Measurements from ENCODE around the gene SPSB2. TPM values are rescaled to one million over a fixed set of nuclear protein-coding genes. Genes with fewer than 3 reads are reported as not detected.

SPSB2 gene
- polyA plus RNA-seq, 2 donors = 5.7 to 7.0 TPM

DNA sequence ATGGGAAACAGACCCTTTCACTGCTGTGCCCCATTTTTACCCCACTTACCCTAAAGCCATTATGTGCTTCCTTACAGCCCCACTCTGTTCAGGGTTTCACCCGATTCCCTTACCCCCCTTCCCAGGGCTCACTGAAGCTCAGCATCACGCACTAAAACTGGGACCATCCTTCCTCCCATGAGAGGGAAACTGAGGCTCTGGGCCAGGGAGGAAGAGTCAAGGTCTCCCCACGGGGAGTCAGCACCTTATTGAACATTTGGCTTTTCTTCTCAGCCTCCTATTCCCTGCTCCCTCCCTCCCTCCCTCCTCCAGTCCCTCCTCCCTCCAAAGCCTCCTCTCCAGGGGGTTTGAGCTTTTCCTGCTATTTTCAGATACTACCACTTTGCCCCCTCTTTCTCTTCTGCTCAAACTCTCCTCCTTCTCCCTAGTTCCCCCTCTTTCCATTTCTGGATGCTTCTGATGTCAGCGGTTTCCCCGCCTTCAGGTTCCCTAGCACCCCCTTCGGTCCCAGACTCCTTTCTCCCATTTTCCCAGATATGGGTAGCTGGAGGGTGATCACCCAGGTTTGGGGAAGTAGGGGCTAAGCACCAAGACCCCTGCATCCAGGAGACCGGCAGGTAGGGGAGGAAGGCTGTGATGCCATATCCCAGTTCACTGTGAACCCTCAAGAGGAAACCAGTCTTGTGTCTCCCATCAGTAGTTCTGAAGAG, 50.5 kb downstream of the SPSB2 start:
- WGBS, 2 donors = 59 to 64% methylated on average over 7 of the region's 7 CpGs
- no peak overlapping the region for H3K27ac ChIP-seq (ENCODE audit: low read depth in 2 of 2, low read length in 1 of 2)
- no peaks in the 10 kb centered on the region for H3K36me3 ChIP-seq (ENCODE audit: control insufficient read depth in 2 of 2, insufficient read depth in 2 of 2, low read length in 1 of 2)
- H3K27me3 ChIP-seq (ENCODE audit: control insufficient read depth in 1 of 2, insufficient read depth in 2 of 2, low read length in 2 of 2) = peaks cover 0 to 9% of the 10 kb centered on the region in 2 donors
- no peak overlapping the region for H3K4me3 ChIP-seq (ENCODE audit: low read depth in 1 of 2, low read length in 2 of 2)
- H3K9me3 ChIP-seq (ENCODE audit: control insufficient read depth in 2 of 2, insufficient read depth in 1 of 2, low read depth in 1 of 2, low read length in 1 of 2) = peaks cover 0 to 9% of the 10 kb centered on the region in 2 donors
- H3K4me1 ChIP-seq (ENCODE audit: control insufficient read depth in 2 of 2, insufficient read depth in 2 of 2, low read length in 1 of 2) = peaks cover 0 to 4% of the 10 kb centered on the region in 2 donors

DNA sequence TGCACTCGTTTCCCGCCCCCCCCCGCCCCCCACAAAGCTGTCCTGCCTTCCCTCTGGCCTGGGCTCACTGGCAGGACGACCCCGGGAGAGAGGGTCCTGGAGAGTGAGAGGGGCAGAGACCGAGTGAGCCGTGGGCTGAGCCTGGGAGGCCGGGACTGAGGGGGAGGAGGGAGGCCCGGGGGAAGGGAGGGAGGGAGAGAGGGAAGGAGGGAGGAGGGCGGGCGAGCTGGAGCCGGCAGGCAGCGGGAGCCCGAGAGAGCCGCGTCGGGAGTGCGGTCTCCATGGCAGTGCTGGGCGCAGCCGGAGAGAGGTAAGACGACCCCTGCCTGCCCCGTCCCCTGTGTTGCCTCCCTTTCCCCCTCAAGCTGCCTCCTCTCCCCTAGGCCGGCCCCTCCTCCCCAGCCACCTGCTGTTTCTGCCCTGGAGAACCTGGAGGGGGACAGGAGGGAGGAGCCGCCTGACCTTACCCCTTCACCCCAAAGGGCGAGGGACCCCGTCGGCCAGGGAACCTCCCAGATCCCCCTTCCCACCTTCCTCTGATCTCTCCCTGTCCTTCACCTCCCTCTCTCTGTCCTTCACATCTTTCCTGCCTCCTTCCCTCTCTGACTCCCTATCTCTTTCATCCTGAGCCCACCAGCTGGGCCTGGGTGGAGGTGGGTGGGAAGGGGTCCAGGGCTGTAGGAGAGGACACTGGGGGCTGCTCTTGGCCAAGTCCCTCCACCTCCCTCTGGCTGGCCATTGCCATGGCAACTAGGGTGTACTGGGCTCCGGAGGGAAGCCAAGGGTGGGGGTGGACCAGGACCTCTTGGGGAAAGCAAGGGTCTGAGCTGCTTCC, 51.3 kb downstream of the SPSB2 start, which contains the start of gene GPR162:
TSS of gene GPR162 (plus strand) at position 231 of the 835 bp plus-strand sequence. CDS start 2,078 bp downstream, outside the sequence.
- peaks cover 0 to 4% of the 10 kb centered on the region in 2 donors for H3K4me1 ChIP-seq (ENCODE audit: control insufficient read depth in 2 of 2, insufficient read depth in 2 of 2, low read length in 1 of 2)
- WGBS, 2 donors = 0 to 1% methylated on average over 14 to 28 of the region's 28 CpGs
- H3K4me3 ChIP-seq (ENCODE audit: low read depth in 1 of 2, low read length in 2 of 2) = peak within 1 kb of the TSS; percentile 29 to 33
- H3K27me3 ChIP-seq (ENCODE audit: control insufficient read depth in 1 of 2, insufficient read depth in 2 of 2, low read length in 2 of 2) = peaks cover 0 to 9% of the 10 kb centered on the region in 2 donors
- peaks cover 0 to 9% of the 10 kb centered on the region in 2 donors for H3K9me3 ChIP-seq (ENCODE audit: control insufficient read depth in 2 of 2, insufficient read depth in 1 of 2, low read depth in 1 of 2, low read length in 1 of 2)
- H3K27ac ChIP-seq (ENCODE audit: low read depth in 2 of 2, low read length in 1 of 2) = peak within 1 kb of the TSS in 1 of 2 donors; percentile 26
- H3K36me3 ChIP-seq (ENCODE audit: control insufficient read depth in 2 of 2, insufficient read depth in 2 of 2, low read length in 1 of 2) = no peaks in the 10 kb centered on the region

Other genes starting within 250 kb of the SPSB2 start
- 10 to 100 TPM; 11.6 to 19.3 TPM for gene LPAR5, start 237.3 kb downstream of the SPSB2 start, polyA plus RNA-seq
- gene ACRBP, start 225.9 kb downstream of the SPSB2 start, polyA plus RNA-seq = under 1 TPM; 0.32 to 0.84 TPM
- gene ING4, start 210.2 kb downstream of the SPSB2 start, polyA plus RNA-seq = 10 to 100 TPM; 15.2 to 24.7 TPM
- 10 to 100 TPM; 22.2 to 26.9 TPM for gene ZNF384, start 183.9 kb downstream of the SPSB2 start, polyA plus RNA-seq
- under 1 TPM; 0.10 to 0.28 TPM for gene PIANP, start 172.5 kb downstream of the SPSB2 start, polyA plus RNA-seq
- gene COPS7A, start 149.3 kb downstream of the SPSB2 start, polyA plus RNA-seq = 10 to 100 TPM; 34.7 to 55.4 TPM
- gene MLF2, start 120.2 kb downstream of the SPSB2 start, polyA plus RNA-seq = 100 to 1,000 TPM; 117 to 158 TPM
- gene PTMS, start 106.9 kb downstream of the SPSB2 start, polyA plus RNA-seq = 100 to 1,000 TPM; 249 to 449 TPM
- gene LAG3, start 100.8 kb downstream of the SPSB2 start, polyA plus RNA-seq = 1 to 10 TPM in 1 of 2 donors, under 1 TPM in 1; 0.88 to 1.1 TPM
- 1 to 10 TPM; 1.4 to 2.3 TPM for gene CD4, start 83.8 kb downstream of the SPSB2 start, polyA plus RNA-seq
- gene GPR162, start 51.5 kb downstream of the SPSB2 start, polyA plus RNA-seq = 1 to 10 TPM; 2.1 to 2.5 TPM
- gene P3H3, start 44.9 kb downstream of the SPSB2 start, polyA plus RNA-seq = 1 to 10 TPM; 3.4 to 3.9 TPM
- gene GNB3, start 32.4 kb downstream of the SPSB2 start, polyA plus RNA-seq = 1 to 10 TPM; 1.1 to 1.3 TPM
- gene CDCA3, start 22.0 kb downstream of the SPSB2 start, polyA plus RNA-seq = 10 to 100 TPM; 14.6 to 19.3 TPM
- gene USP5, start 21.2 kb downstream of the SPSB2 start, polyA plus RNA-seq = 10 to 100 TPM; 21.4 to 40.7 TPM
- gene TPI1, start 5.8 kb downstream of the SPSB2 start, polyA plus RNA-seq = 100 to 1,000 TPM; 404 to 939 TPM
- gene LRRC23, start 31.5 kb upstream of the SPSB2 start, polyA plus RNA-seq = 1 to 10 TPM; 3.3 to 3.6 TPM
- 1 to 10 TPM; 6.7 to 9.0 TPM for gene ENO2, start 41.3 kb upstream of the SPSB2 start, polyA plus RNA-seq
- 10 to 100 TPM; 34.9 to 63.5 TPM for gene ATN1, start 54.7 kb upstream of the SPSB2 start, polyA plus RNA-seq
- gene RNU7-1, start 70.5 kb upstream of the SPSB2 start, polyA plus RNA-seq = not detected
- 100 to 1,000 TPM; 108 to 253 TPM for gene C12orf57, start 70.7 kb upstream of the SPSB2 start, polyA plus RNA-seq
- 10 to 100 TPM; 19.1 to 38.3 TPM for gene PTPN6, start 78.1 kb upstream of the SPSB2 start, polyA plus RNA-seq
- 100 to 1,000 TPM in 1 of 2 donors, 10 to 100 TPM in 1; 68.5 to 161 TPM for gene PHB2, start 97.4 kb upstream of the SPSB2 start, polyA plus RNA-seq
- gene EMG1, start 97.6 kb upstream of the SPSB2 start, polyA plus RNA-seq = 10 to 100 TPM; 13.5 to 29.5 TPM
- 10 to 100 TPM; 15.7 to 27.0 TPM for gene LPCAT3, start 145.2 kb upstream of the SPSB2 start, polyA plus RNA-seq
- gene C1S, start 187.4 kb upstream of the SPSB2 start, polyA plus RNA-seq = 10 to 100 TPM; 26.6 to 80.5 TPM
- gene C1R, start 219.1 kb upstream of the SPSB2 start, polyA plus RNA-seq = 10 to 100 TPM; 30.8 to 99.4 TPM
- 10 to 100 TPM; 14.7 to 18.0 TPM for gene C1RL, start 235.9 kb upstream of the SPSB2 start, polyA plus RNA-seq

Measured in esophagus (tissue), 2 donors.